Stimulated activated CD8-positive, alpha-beta memory T cell treated with anti-CD3 and anti-CD28 coated beads, Interleukin-15, amount 100 ng/mL, for 1 hour (primary cell): ENCODE data around the gene SLK.

ENCODE experiments used
- DNase-seq: peaks from one replicate; pipeline ENCODE4 v3.0.0-alpha.2; 2020; ENCODE audit warnings: low read depth

The SLK gene

DNA sequence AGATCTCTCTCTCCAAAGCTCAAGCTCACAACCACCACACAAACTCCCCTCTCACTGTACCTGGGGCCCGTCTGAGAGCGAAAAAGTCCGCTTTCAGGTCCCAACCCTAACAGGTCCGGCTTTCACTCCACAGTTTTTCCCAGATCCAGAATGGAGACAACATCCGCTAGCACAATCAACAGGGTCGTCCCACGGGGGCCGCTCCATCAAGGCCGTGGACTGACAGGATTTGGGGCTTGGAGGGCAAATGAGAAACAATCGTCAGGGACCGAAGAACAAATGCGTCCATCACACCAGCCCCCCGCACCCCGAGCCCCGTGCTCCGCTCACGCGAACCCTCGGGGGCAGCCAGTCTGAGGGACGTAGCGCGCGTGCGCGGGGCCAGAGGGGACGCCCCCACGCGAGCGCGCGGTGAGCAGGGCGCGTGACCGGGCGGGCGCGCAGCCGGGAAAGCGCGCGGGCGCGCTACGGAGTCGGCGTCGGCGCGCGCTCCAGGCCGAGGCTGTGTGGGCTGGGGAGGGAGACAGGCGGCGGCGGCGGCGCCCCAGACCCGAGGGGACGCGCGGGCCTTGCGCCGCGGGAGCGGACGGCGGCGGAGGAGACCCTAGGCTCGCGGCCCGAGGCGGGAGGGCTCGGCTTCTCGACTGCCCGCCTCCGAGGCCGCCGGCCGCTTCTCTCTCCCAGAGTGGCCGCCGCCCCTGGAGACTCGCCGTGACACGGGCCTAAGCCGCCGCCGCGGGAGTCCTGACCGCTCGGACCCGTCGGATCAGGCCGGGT, at the start of gene SLK:
Gene SLK, plus strand, starts transcription at position 470 of the 777 bp plus-strand sequence. CDS start 606 bp downstream, outside the sequence.
- DNase-seq: peak; percentile 56

GRCh38 chr10:103917302-103918052, 49.5 kb upstream of the SLK start:
- DNase-seq: no peak

- DNase-seq: peak; percentile 89
Measured at GRCh38 chr10:103918053-103918846, 48.7 kb upstream of the SLK start, which contains the start of gene STN1. TSS of gene STN1 (minus strand) at chr10:103918184. CDS start at chr10:103917594, 590 bp downstream.

DNA sequence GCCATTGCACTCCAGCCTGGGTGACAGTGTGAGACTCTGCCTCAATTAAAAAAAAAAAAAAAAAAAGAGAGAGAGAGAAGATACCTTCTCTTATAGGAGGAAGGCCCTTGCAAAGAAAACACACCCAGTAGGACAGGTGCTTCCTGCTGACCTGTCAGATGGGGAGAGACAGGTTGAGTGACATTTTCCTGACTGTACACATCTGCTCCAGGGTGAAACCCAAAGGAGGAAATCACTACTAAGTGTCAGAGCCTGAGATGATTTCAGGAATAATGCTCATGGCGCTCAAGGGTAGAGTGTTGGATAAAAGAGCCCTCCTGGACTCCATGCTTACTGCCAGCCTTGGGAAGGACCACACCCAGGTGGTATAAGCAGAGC, 47.3 kb upstream of the SLK start:
- DNase-seq: no peak

- DNase-seq: no peak
Measured at GRCh38 chr10:103921248-103921647, 45.7 kb upstream of the SLK start.

DNA sequence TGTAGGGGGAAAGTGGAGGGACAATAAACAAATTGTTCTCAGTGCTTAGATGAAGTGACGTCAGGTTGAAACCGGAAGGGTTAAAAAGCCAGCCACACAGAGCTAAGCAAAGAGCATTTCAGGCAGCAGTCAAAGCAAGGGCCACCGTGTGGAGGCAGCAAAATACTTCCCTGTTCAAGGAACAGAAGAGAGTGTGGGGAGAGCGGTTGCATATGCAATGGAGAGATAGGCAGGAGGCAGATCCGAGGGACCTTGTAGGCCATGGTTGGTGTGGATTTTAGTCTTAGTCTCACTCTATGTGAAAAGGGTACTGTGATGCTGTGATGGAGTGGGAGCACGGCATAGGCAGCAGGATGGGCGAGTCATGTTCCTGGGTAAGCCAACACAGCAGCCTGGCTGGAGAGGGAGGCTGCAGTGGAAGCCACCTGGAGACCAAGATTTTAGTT, 45.2 kb upstream of the SLK start:
- DNase-seq: no peak

- DNase-seq: no peak
Measured at GRCh38 chr10:103922659-103923058, 44.3 kb upstream of the SLK start.

- no peak for DNase-seq
Measured at GRCh38 chr10:103923502-103923901, 43.4 kb upstream of the SLK start.

- DNase-seq: no peak
Measured at GRCh38 chr10:103925591-103925990, 41.3 kb upstream of the SLK start.

DNA sequence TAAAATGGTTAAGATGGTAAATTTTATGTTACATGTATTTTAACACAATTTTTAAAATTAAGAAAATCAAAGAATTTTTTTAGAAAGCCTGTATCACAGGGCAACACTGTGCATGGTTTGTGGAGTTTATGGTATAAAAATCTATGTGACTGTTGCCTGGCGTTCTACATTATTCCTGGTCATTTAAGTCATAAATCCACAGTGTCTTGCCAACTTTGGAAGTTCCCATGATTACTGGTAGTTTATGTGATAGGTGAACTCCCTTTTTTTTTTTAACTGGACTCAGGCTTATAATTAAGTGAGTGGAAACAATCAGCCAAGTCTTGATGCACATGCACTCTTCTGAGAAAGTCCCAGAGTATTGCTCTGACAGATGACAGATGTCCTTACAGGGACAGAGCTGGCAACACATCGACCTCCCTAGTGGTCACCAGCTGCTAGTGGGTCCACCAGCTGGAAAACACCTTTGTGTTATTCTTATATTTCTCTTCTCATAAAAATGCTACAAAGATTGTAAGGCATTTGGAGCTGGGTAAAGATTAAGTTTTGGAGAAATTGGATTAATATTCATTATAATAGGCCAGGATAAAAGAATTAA, 40.1 kb upstream of the SLK start:
- DNase-seq: no peak

GRCh38 chr10:103928784-103929183, 38.2 kb upstream of the SLK start:
- DNase-seq: no peak

DNA sequence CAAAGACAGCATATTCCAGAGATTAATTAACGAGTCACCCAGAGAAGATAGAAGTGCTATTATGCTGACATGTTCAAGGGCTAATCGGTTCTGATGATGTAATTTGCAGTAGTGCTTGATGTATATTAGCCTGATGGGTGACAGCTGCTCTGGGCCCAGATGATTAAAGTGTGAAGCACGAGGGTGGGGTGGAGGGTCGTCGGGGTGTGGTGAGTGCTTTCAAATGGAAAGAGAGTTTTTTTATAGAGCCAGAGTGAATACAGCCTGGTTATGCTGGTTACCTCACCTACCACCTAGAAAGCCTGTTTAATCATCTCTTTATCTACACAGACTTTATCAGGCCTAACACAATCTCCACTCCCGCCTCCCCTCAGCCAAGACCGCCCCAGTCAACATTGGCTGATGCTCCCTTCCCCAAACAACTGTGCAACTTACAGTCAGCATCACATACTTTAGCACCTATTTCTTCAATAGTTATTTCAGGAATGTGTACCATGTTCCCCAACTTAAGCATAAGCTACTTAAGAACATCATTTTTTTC, 37.5 kb upstream of the SLK start:
- no peak for DNase-seq

- DNase-seq: no peak
Measured at GRCh38 chr10:103930449-103930848, 36.5 kb upstream of the SLK start.

- no peak for DNase-seq
Measured at GRCh38 chr10:103930881-103931280, 36.1 kb upstream of the SLK start.

GRCh38 chr10:103931603-103932002, 35.3 kb upstream of the SLK start:
- DNase-seq: no peak

GRCh38 chr10:103932271-103932670, 34.7 kb upstream of the SLK start:
- DNase-seq: no peak

DNA sequence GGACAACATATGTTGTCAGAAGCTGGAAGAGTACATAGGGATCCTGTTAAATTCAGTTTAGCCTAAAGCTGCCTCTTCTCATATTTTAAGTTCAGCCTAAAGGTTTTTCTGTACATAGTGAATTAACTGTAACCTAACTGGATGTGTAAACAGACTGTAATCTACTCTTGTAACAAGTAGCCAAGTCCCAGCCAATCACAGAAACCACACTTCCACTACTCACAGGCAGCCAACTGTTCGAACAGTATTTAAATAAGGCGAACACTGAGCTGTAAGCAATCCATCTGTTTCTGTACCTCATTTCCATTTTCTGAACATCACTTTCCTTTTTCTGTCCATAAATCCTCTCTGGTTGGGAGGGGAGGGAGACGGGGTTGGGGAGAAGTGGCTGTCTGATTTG, 34.0 kb upstream of the SLK start:
- DNase-seq: no peak

GRCh38 chr10:103933557-103934121, 33.3 kb upstream of the SLK start:
- DNase-seq: no peak

DNA sequence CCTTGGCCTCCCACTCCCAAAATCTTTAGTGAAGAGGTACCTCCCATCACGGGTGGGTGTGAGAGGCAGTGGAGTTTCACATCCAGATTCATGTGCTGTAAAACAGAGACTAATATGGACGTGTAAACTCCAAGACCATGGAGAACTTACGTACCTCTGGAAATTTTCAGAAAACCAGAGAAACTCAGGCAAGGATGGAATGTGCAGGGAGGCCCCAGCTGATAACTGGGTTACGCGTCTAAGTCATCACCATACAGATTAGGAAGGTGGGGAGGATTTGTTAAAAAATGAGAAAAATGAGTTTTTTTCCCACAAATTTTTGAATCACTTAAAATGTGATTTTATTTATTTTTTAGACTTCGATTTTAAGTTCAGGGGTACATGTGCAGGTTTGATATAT, 32.6 kb upstream of the SLK start:
- no peak for DNase-seq

DNA sequence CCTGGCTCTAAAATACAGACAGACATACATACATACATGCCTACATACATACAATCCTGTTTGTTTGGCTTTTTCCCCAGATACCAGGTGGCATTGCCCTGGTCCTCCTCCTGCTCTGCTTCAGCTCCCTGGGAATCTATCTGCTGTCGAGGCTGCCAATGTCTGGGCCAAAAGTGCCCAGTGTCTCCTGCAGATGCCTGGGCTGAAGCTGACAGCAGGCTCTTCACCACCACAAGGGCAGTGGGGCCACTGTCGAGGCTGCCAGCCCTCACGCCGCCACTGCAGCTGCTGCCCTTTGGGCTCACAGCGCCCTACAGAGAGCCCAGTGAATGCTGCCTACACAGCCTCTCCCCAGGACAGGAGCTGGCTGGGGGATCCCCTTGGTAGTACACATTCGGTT, 30.9 kb upstream of the SLK start:
- no peak for DNase-seq

DNA sequence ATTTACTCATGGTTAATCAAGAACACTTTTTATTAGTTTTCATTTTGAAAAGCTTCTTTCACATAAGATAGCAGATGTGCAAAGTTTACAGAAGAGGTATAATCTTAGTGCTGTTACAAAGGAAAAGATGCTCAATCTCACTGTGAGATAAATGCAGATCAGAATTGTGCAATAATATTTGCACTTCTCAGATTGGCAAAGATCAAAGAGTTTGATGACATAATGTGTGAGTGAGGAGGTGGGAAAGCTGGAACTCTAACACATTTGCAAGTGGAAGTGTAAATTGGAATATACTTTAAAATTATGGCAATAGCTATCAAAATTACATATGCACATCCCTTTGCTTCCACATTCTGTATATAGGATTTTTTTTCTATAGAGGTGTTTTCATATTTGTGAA, 27.4 kb upstream of the SLK start:
- DNase-seq: no peak

- no peak for DNase-seq
Measured at GRCh38 chr10:103941801-103942200, 25.1 kb upstream of the SLK start.
